Testis (tissue), 2 donors: ENCODE data around the gene ADAMTS18.

ENCODE experiments used
- POLR2A ChIP-seq: fragments of 450-650 bp; IDR thresholded peaks from one replicate; pipeline ENCODE4 v1.6.1; 2017; ENCODE audit warnings: antibody characterized with exemption, mild to moderate bottlenecking, moderate library complexity
- TF ChIP-seq, protein P1 (sequence below), 3 experiments: fragments of 450-650 bp in 2 of 3; fragments of 200-600 bp in 1 of 3; sonication (generic) in 1 of 3; IDR thresholded peaks; one replicate each; pipeline ENCODE4 v1.5.1; 2016 to 2019; ENCODE audit warnings: antibody characterized with exemption in 3 of 3, mild to moderate bottlenecking in 2 of 3, moderate library complexity in 1 of 3

DNA sequence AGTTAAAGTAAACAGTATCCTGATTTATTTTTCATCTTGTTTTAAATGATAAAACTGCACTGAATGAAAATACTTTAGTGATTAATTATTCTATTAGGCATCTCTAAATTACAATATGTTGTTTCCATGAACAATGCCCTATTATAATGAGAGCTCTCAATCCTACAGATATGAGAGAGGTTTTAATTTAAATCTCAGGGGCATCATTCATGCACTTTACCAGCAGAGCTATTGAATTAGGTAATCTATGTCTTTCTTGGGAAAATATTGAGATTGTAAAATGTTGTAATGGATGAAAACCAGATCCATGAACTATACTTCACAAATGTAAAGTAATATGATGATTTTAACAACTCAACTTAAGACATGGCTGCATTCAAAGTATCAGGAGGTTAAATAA, 103.8 kb downstream of the ADAMTS18 start:
- TF ChIP-seq, protein P1, sequence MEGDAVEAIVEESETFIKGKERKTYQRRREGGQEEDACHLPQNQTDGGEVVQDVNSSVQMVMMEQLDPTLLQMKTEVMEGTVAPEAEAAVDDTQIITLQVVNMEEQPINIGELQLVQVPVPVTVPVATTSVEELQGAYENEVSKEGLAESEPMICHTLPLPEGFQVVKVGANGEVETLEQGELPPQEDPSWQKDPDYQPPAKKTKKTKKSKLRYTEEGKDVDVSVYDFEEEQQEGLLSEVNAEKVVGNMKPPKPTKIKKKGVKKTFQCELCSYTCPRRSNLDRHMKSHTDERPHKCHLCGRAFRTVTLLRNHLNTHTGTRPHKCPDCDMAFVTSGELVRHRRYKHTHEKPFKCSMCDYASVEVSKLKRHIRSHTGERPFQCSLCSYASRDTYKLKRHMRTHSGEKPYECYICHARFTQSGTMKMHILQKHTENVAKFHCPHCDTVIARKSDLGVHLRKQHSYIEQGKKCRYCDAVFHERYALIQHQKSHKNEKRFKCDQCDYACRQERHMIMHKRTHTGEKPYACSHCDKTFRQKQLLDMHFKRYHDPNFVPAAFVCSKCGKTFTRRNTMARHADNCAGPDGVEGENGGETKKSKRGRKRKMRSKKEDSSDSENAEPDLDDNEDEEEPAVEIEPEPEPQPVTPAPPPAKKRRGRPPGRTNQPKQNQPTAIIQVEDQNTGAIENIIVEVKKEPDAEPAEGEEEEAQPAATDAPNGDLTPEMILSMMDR (IDR thresholded peaks at IDR 0.05) = no peak
- no peak for TF ChIP-seq POLR2A
